Glutamatergic neuron (in vitro differentiated cells): ENCODE measurements around the gene PIP4K2A. TPM values are rescaled to one million over a fixed set of nuclear protein-coding genes. Genes with fewer than 3 reads are reported as not detected.

ENCODE experiments used
- DNase-seq: peaks from one replicate; pipeline ENCODE4 v3.0.0; 2022
- H3K27ac Mint-ChIP-seq: one replicate; pipeline ENCODE4 v1.8.0; 2020; ENCODE audit warnings: mild to moderate bottlenecking, mixed read lengths, inconsistent platforms; ENCODE audit not compliant: unreplicated experiment
- H3K27me3 Mint-ChIP-seq: one replicate; pipeline ENCODE4 v1.8.0; 2020; ENCODE audit warnings: mild to moderate bottlenecking, moderate library complexity, mixed read lengths, inconsistent platforms; ENCODE audit not compliant: unreplicated experiment
- H3K36me3 Mint-ChIP-seq: one replicate; pipeline ENCODE4 v1.8.0; 2020; ENCODE audit warnings: mild to moderate bottlenecking, mixed read lengths, inconsistent platforms; ENCODE audit not compliant: unreplicated experiment
- H3K4me1 Mint-ChIP-seq: one replicate; pipeline ENCODE4 v1.8.0; 2020; ENCODE audit warnings: mild to moderate bottlenecking, low read depth, mixed read lengths, inconsistent platforms; ENCODE audit not compliant: unreplicated experiment
- H3K4me3 Mint-ChIP-seq: one replicate; pipeline ENCODE4 v1.8.0; 2020; ENCODE audit warnings: mild to moderate bottlenecking, mixed read lengths, inconsistent platforms; ENCODE audit not compliant: unreplicated experiment
- H3K9me3 Mint-ChIP-seq: one replicate; pipeline ENCODE4 v1.8.0; 2020; ENCODE audit warnings: mild to moderate bottlenecking, moderate library complexity, mixed read lengths, inconsistent platforms; ENCODE audit not compliant: unreplicated experiment
- total RNA-seq: library from RNA; stranded (reverse); fragmentation: NEBNext Ultra II Directional; extraction: Animal tissue kit (Norgen Biotek cat#: 25700); gene quantifications from one replicate; pipeline ENCODE4 v1.2.1, GENCODE V29; 2021; ENCODE audit not compliant: unreplicated experiment
- TF ChIP-seq, protein P1 (sequence below): fragments of 200-600 bp; sonication (generic); IDR thresholded peaks from one replicate; pipeline ENCODE4 v1.5.0; 2021; ENCODE audit not compliant: partially characterized antibody, unreplicated experiment

PIP4K2A gene
- total RNA-seq, 1 donor from 2014 or later, result 20.7 TPM

DNA sequence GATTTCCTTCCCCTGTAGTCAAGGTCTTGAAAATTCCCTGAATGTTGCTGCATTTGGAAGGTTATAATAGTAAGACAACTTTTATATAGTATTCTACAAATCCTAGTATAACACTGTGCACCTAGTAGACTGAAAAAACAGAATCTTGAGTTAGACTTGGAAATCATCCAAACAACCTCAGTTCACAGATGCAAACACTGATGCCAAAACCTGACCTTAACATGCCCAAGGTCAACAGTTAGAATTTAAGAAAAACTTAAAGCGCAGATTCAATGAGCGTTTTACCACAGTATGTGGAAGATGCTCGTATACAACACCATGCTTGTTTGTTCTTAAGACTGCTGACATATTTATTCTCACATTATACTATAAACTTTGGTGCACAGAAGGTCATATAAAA lies 3.0 kb downstream of the PIP4K2A start:
- Mint-ChIP-seq H3K27ac (no peak overlapping the region), H3K36me3 (no peaks in the 10 kb centered on the region), H3K4me3 (no peak overlapping the region), H3K27me3 (peaks cover 10% of the 10 kb centered on the region), H3K4me1 (no peaks in the 10 kb centered on the region), H3K9me3 (peaks cover 7% of the 10 kb centered on the region)
- TF ChIP-seq, protein P1, sequence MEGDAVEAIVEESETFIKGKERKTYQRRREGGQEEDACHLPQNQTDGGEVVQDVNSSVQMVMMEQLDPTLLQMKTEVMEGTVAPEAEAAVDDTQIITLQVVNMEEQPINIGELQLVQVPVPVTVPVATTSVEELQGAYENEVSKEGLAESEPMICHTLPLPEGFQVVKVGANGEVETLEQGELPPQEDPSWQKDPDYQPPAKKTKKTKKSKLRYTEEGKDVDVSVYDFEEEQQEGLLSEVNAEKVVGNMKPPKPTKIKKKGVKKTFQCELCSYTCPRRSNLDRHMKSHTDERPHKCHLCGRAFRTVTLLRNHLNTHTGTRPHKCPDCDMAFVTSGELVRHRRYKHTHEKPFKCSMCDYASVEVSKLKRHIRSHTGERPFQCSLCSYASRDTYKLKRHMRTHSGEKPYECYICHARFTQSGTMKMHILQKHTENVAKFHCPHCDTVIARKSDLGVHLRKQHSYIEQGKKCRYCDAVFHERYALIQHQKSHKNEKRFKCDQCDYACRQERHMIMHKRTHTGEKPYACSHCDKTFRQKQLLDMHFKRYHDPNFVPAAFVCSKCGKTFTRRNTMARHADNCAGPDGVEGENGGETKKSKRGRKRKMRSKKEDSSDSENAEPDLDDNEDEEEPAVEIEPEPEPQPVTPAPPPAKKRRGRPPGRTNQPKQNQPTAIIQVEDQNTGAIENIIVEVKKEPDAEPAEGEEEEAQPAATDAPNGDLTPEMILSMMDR, result no peak
- no peak for DNase-seq

DNA sequence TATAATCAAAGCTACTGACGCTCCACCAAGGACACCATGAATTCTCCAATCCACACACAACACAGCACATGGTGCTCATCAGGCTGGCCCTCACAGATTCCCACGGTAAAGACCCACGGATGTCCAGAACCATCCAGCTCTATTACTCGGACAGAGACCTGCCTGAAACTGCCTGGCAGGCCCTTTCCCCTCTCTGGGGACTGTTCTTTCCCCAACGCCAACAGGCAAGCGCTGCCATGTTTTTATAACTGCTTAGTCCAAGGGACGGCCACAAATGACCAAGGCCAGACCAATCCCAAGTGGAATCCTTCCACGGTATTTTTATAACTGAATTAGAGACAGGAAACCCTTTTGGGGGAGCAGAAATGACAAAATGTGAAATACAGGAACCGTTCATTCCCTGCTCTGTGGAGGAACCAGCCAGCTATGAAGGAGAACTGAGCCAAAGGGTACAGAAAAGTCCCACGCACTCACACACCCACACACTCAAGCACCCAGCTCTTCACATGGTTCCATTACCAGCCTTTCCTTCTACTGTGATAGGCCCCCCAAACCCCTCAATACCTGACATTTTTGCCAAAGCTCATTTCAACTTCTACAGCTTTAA lies 4.1 kb downstream of the PIP4K2A start:
- Mint-ChIP-seq H3K9me3 (peaks cover 6% of the 10 kb centered on the region), H3K4me3 (no peak overlapping the region), H3K4me1 (no peaks in the 10 kb centered on the region), H3K27ac (no peak overlapping the region), H3K27me3 (peaks cover 8% of the 10 kb centered on the region), H3K36me3 (no peaks in the 10 kb centered on the region)
- DNase-seq, result no peak
- TF ChIP-seq, protein P1, result no peak

DNA sequence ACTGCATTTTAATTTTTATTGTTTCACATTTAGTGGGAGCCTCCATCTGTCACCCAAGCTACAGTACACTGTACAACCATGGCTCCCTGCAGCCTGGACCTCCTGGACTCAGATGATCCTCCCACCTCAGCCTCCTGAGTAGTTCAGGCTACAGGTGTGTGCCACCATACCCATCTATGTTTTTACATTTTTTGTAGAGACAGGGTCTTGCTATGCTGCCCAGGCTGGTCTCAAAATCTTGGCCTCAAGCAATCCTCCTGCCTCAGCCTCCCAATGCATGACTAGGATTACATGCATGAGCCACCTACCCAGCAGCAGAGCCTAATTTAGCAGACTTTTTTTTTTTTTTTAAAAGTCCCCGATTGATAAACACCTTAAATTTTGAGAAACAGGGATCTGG lies 5.6 kb downstream of the PIP4K2A start:
- no peak for DNase-seq
- Mint-ChIP-seq H3K36me3 (no peaks in the 10 kb centered on the region), H3K4me3 (no peak overlapping the region), H3K9me3 (peaks cover 5% of the 10 kb centered on the region), H3K27me3 (peaks cover 4% of the 10 kb centered on the region), H3K4me1 (no peaks in the 10 kb centered on the region), H3K27ac (no peak overlapping the region)
- TF ChIP-seq, protein P1, result no peak

DNA sequence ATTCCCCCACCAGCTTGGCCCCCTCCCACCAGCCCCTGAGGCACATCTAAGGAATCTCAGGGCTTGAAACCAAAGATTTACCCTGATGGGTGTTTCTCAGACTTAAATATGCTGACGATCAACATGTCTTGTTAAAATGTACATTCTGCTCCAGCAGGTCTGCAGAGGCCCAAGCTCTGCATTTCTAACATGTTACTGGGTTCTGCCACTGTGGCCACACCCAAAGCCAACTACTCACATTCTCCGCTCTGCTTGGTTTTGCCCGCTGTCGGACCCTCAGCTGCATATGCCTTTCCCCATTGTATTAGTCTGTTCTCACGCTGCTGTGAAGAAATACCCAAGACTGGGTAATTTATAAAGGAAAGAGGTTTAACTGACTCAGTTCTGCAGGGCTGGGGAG lies 8.9 kb downstream of the PIP4K2A start:
- Mint-ChIP-seq H3K9me3 (peaks cover 5% of the 10 kb centered on the region), H3K4me3 (no peak overlapping the region), H3K27ac (no peak overlapping the region), H3K27me3 (peaks cover 4% of the 10 kb centered on the region), H3K36me3 (no peaks in the 10 kb centered on the region), H3K4me1 (no peaks in the 10 kb centered on the region)
- no peak for DNase-seq
- TF ChIP-seq, protein P1, result no peak

DNA sequence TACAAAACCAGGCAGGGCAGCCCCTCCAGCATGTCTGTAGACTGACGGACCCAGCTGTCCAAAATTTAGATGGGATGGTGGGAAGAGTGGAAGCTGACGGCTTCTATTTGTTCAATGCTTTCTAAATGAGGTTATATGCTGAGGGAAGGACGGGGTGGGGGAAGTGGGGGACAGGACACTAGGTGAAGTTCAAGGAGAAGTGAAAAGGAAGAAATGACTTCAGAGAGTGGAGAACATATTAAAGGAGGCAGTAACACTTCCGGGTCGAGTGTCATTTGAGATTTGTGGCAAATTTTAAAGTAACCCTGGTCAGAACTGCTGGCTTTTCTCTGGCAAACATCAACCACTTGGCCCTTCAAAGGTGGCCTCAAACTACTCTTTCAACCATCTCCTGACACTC lies 9.4 kb downstream of the PIP4K2A start:
- peaks cover 5% of the 10 kb centered on the region for H3K9me3 Mint-ChIP-seq
- no peak for DNase-seq
- H3K27ac Mint-ChIP-seq, result no peak overlapping the region
- H3K4me1 Mint-ChIP-seq, result no peaks in the 10 kb centered on the region
- TF ChIP-seq, protein P1, result no peak
- no peak overlapping the region for H3K4me3 Mint-ChIP-seq
- H3K27me3 Mint-ChIP-seq, result peaks cover 4% of the 10 kb centered on the region
- no peaks in the 10 kb centered on the region for H3K36me3 Mint-ChIP-seq
